AG09309 (cell line): ENCODE data around the gene KHDC1L.
"Not testable (repeated sequence)": the region's sequence is repeated elsewhere in the genome, so short reads cannot be mapped to it uniquely, and the experiment has no call there.

Experiments
- DNase-seq: peaks from one replicate; pipeline ENCODE4 v3.0.0-alpha.2; 2010; ENCODE audit warnings: low read depth
- H3K4me3 ChIP-seq: 2 replicates; pipeline ENCODE4 v1.5.1; 2011; ENCODE audit warnings: mild to moderate bottlenecking, low read depth, low read length, moderate library complexity; ENCODE audit not compliant: control insufficient read depth
- TF ChIP-seq, protein P1 (sequence below): IDR thresholded peaks from 2 replicates; pipeline ENCODE4 v1.5.1; 2011; ENCODE audit warnings: mild to moderate bottlenecking, low read depth, low read length, inconsistent platforms; ENCODE audit not compliant: insufficient read depth, control insufficient read depth; ENCODE audit errors: missing control alignments

KHDC1L gene

DNA sequence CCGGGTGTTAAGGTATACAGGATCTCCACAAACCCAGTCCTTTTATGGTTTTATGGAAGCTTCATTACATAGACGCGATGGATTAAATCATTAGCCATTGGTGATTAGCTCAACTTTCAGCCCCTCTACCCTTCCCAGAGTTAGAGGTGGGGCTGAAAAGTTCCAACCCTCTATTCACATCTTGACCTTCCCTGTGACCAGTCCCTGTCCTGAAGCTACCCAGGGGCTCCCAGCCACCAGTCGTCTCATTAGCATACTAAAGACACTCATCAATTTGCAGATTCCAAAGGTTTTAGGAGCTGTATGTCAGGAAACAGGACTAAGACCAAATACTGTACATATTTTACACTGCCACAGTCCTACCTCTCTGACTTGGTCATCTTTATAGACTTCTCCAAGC lies 21.0 kb downstream of the KHDC1L start:
- TF ChIP-seq, protein P1, sequence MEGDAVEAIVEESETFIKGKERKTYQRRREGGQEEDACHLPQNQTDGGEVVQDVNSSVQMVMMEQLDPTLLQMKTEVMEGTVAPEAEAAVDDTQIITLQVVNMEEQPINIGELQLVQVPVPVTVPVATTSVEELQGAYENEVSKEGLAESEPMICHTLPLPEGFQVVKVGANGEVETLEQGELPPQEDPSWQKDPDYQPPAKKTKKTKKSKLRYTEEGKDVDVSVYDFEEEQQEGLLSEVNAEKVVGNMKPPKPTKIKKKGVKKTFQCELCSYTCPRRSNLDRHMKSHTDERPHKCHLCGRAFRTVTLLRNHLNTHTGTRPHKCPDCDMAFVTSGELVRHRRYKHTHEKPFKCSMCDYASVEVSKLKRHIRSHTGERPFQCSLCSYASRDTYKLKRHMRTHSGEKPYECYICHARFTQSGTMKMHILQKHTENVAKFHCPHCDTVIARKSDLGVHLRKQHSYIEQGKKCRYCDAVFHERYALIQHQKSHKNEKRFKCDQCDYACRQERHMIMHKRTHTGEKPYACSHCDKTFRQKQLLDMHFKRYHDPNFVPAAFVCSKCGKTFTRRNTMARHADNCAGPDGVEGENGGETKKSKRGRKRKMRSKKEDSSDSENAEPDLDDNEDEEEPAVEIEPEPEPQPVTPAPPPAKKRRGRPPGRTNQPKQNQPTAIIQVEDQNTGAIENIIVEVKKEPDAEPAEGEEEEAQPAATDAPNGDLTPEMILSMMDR: no peak
- DNase-seq: no peak
- no peak overlapping the region for H3K4me3 ChIP-seq

DNA sequence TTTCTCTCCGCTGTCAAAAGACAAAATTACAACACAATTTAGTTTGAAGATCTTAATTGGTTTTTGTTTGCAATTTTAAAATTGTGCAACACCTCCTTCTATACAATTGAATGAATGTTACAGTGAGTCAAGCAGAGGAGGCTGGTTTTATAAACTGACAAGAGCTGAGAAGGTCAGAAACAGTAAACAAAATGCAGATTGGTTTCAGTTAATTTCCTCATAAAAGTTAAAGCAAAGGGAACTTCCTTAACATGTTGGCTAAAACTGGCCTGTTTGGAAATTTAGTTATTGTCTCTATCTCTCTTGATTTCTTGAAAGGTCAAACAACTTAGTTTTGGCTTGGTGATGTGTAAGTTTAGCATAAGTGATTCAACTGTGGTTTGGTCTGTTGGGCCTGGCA lies 22.2 kb downstream of the KHDC1L start:
- H3K4me3 ChIP-seq: no peak overlapping the region
- TF ChIP-seq, protein P1: no peak
- DNase-seq: peak; percentile 2

DNA sequence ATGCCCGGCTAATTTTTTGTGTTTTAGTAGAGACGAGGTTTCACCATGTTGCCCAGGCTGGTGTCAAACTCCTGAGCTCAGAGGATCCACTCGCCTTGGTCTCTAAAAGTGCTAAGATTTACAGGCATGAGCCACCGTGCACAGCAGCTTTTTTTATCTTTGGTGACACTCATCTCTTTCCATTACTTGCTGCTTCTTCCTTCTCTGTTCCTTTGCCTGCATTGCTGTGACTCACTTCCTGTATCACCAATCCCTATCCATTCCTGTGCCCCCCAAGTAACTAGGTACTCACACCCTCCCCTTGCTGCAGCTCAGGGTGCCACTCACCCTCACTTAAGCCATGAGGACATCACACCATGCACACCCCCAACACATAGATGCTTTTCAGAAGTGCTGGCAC lies 24.6 kb downstream of the KHDC1L start:
- H3K4me3 ChIP-seq: no peak overlapping the region
- TF ChIP-seq, protein P1: no peak
- DNase-seq: no peak

DNA sequence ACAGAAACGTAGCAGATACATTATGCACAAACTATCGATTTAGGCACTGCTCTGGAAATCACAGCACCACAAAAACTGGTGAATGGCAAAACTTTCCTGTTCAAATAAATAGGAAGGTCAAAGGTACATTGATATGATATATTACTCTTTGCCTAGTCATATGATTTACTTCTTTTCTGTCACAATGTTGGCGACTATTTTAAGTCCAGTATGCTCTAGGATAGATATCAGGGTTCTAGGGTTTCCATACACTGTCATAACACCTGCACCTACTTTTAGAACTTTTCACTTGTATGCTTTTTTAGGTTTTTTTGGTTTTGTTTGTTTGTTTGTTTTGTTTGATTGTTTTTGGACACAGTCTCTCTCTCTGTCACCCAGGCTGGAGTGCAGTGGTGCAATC lies 25.0 kb downstream of the KHDC1L start:
- H3K4me3 ChIP-seq: no peak overlapping the region
- TF ChIP-seq, protein P1: no peak
- no peak for DNase-seq

DNA sequence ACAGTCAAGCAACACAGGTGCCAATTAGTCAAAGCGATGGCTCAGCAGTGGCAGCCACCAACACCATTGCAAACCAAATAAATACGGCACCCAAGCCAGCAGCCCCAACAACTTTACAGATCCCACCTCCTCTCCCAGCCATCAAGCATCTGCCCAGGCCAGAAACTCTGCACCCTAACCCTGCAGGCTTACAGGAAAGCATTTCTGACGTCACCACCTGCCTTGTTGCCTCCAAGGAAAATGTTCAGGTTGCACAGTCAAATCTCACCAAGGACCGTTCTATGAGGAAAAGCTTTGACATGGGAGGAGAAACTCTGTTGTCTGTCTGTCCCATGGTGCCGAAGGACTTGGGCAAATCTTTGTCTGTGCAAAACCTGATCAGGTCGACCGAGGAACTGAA lies 30.6 kb downstream of the KHDC1L start:
- H3K4me3 ChIP-seq: no peak overlapping the region
- no peak for DNase-seq
- TF ChIP-seq, protein P1: no peak

DNA sequence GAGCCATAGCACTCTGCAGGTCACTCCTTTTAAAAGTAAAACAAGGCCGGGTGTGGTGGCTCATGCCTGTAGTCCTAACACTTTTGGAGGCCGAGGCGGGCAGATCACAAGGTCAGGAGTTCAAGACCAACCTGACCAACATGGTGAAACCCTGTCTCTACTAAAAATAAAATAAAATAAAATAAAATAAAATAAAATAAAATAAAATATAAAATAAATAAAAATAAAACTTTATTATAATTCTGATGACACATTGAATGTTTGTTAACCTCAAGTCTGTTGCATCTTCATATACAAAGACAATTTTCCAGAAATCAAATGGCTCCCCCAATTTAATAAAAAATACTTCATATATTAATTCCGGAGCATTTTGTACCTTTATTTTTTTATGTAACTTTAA lies 32.0 kb downstream of the KHDC1L start:
- not testable (repeated sequence) for DNase-seq, H3K4me3 ChIP-seq

DNA sequence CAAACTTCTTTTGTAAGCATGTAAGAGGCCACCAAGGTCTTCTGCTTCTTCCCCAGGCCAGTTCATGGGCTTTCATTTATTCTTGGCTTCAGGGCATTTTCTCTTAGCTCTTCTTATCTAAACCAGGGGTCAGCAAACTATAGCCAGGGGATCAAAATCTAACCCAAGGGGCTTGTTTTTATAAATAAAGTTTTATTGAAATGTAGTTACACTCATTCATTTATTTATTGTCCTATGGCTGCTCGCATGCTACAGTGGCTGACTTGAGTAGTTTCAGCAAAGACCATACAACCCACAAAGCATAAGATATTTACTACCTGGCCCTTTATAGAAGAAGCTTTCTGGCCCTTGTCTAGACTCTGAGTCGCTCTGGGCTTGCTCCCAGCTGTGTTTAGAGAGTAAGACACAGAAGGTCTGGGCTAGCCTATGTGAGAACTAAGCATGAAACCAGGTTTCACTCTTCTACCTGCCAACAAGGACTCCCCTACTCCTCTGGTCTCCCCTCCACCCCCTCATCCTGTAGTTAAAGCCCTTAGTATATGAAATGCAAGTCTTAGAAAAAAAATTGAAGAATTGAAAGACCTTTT lies 43.2 kb downstream of the KHDC1L start:
- DNase-seq: no peak
- TF ChIP-seq, protein P1: no peak
- H3K4me3 ChIP-seq: no peak overlapping the region
